Astrocyte (in vitro differentiated cells and primary cell): ENCODE data around the gene LIMK2. TPM values are rescaled to one million over a fixed set of nuclear protein-coding genes. Genes with fewer than 3 reads are reported as not detected.

ENCODE experiments used
- DNase-seq: peaks from one replicate; pipeline ENCODE4 v3.0.0-alpha.2; 2010; ENCODE audit warnings: low read depth
- FAIRE-seq: peaks from 2 replicates; lab custom pipeline; 2011; peaks lifted over from hg19 to GRCh38; lab: Jason Lieb, UNC
- H2AFZ ChIP-seq: 2 replicates; pipeline ENCODE4 v1.6.0; 2012; ENCODE audit warnings: low read depth, low read length, inconsistent platforms
- H3K27ac ChIP-seq: 2 replicates; pipeline ENCODE4 v1.5.1; 2011; ENCODE audit warnings: low read depth, low read length, inconsistent platforms
- H3K27me3 ChIP-seq: 2 replicates; pipeline ENCODE4 v1.6.0; 2011; ENCODE audit warnings: low read length, inconsistent platforms; ENCODE audit not compliant: insufficient read depth
- H3K36me3 ChIP-seq: 2 replicates; pipeline ENCODE4 v1.5.1; 2011; ENCODE audit warnings: low read length, inconsistent platforms; ENCODE audit not compliant: insufficient read depth
- H3K4me1 ChIP-seq: 2 replicates; pipeline ENCODE4 v1.5.1; 2011; ENCODE audit warnings: low read length, inconsistent platforms; ENCODE audit not compliant: insufficient read depth
- H3K4me2 ChIP-seq: 2 replicates; pipeline ENCODE4 v1.6.0; 2012; ENCODE audit warnings: low read length, inconsistent platforms
- H3K4me3 ChIP-seq: 2 replicates; pipeline ENCODE4 v1.5.1; 2011; ENCODE audit warnings: low read depth, mild to moderate bottlenecking, low read length, inconsistent platforms; ENCODE audit not compliant: insufficient read depth
- H3K79me2 ChIP-seq: 2 replicates; pipeline ENCODE4 v1.6.0; 2012; ENCODE audit warnings: mild to moderate bottlenecking, low read length, inconsistent platforms; ENCODE audit not compliant: insufficient read depth
- H3K9ac ChIP-seq: 2 replicates; pipeline ENCODE4 v1.6.0; 2012; ENCODE audit warnings: mild to moderate bottlenecking, low read length, inconsistent platforms
- H3K9me3 ChIP-seq: 2 replicates; pipeline ENCODE4 v1.5.1; 2012; ENCODE audit warnings: low read depth, mild to moderate bottlenecking, low read length, inconsistent platforms; ENCODE audit not compliant: insufficient read depth
- H4K20me1 ChIP-seq: 2 replicates; pipeline ENCODE4 v1.6.0; 2012; ENCODE audit warnings: low read length, inconsistent platforms; ENCODE audit not compliant: insufficient read depth
- H3K27ac Mint-ChIP-seq: one replicate; pipeline ENCODE4 v1.8.0; 2021; ENCODE audit warnings: mild to moderate bottlenecking, mixed read lengths; ENCODE audit not compliant: unreplicated experiment
- H3K27me3 Mint-ChIP-seq: one replicate; pipeline ENCODE4 v1.8.0; 2021; ENCODE audit warnings: low read depth, mixed read lengths; ENCODE audit not compliant: unreplicated experiment
- H3K36me3 Mint-ChIP-seq: one replicate; pipeline ENCODE4 v1.8.0; 2021; ENCODE audit warnings: low read depth, mixed read lengths; ENCODE audit not compliant: unreplicated experiment
- H3K4me1 Mint-ChIP-seq: one replicate; pipeline ENCODE4 v1.8.0; 2021; ENCODE audit warnings: low read depth, mixed read lengths; ENCODE audit not compliant: unreplicated experiment
- H3K4me3 Mint-ChIP-seq: one replicate; pipeline ENCODE4 v1.8.0; 2021; ENCODE audit warnings: mild to moderate bottlenecking, moderate library complexity, mixed read lengths; ENCODE audit not compliant: unreplicated experiment
- H3K9me3 Mint-ChIP-seq: one replicate; pipeline ENCODE4 v1.8.0; 2021; ENCODE audit warnings: mild to moderate bottlenecking, mixed read lengths; ENCODE audit not compliant: unreplicated experiment
- CTCF ChIP-seq: IDR thresholded peaks from 2 replicates; pipeline ENCODE4 v1.5.1; 2011; ENCODE audit warnings: low read depth, mild to moderate bottlenecking, inconsistent platforms, low read length, moderate library complexity; ENCODE audit not compliant: insufficient read depth
- EZH2 ChIP-seq: IDR thresholded peaks from 2 replicates; pipeline ENCODE4 v1.6.1; 2012; ENCODE audit warnings: mild to moderate bottlenecking, low read length, inconsistent platforms; ENCODE audit not compliant: insufficient read depth
- total RNA-seq: library from RNA; stranded (reverse); gene quantifications from 2 replicates; pipeline ENCODE4 v1.2.1, GENCODE V29; 2021

The LIMK2 gene
- total RNA-seq, 1 donor from 2014 or later: 128 TPM

DNA sequence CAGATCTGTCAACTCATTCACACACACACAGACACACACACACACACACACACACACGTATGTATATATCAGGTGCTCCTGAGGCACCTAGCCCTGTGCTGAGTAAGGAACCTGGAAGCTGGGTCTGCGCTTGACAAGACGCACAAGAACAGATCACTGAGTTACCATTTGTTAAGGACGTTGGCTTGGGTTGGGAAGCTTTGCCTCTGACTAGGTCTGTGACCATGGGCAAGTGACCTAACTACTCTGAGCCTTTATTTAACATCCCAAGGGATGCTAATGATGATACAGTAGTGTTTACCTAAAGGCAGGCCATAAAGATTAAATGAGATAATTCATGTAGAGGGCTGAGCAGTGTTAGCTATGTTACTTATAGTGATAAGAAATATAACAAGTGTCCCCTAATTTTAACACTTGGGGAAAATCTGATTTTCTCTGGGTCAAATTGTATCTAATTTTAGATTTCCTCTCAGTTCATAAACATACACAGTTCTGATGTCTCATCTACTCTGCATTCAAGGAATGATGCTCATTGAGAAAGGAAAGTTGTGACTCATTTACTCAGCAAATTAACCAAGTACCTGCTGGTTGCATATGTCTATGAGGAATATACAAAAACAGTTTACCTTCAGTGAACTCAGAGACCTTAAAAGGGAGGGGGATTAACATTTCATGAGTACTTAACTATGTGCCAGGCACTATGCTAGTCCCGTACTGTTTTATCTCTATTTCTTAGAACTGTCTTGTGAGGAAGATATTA lies 38.5 kb upstream of the LIMK2 start:
- H3K79me2 ChIP-seq: peaks cover 74% of the 10 kb centered on the region
- H3K27me3 ChIP-seq: no peaks in the 10 kb centered on the region
- peaks cover 20% of the 10 kb centered on the region for H4K20me1 ChIP-seq
- H3K4me1 Mint-ChIP-seq: peaks cover 32% of the 10 kb centered on the region
- no peaks in the 10 kb centered on the region for H3K27me3 Mint-ChIP-seq
- H3K4me3 ChIP-seq: peak overlapping the region; percentile 20
- no peak overlapping the region for H2AFZ ChIP-seq
- peak overlapping the region; percentile 93 for H3K27ac Mint-ChIP-seq
- no peaks in the 10 kb centered on the region for H3K9me3 Mint-ChIP-seq
- peak overlapping the region; percentile 80 for H3K4me2 ChIP-seq
- peaks cover 38% of the 10 kb centered on the region for H3K4me1 ChIP-seq
- H3K36me3 ChIP-seq: no peaks in the 10 kb centered on the region
- peak; percentile 92 for DNase-seq
- peak; percentile 92 for FAIRE-seq
- peak overlapping the region; percentile 37 for H3K4me3 Mint-ChIP-seq
- H3K9me3 ChIP-seq: no peaks in the 10 kb centered on the region
- peak overlapping the region; percentile 77 for H3K9ac ChIP-seq
- TF ChIP-seq CTCF (no peak), EZH2 (no peak)
- H3K36me3 Mint-ChIP-seq: peaks cover 11% of the 10 kb centered on the region
- peak overlapping the region; percentile 95 for H3K27ac ChIP-seq

DNA sequence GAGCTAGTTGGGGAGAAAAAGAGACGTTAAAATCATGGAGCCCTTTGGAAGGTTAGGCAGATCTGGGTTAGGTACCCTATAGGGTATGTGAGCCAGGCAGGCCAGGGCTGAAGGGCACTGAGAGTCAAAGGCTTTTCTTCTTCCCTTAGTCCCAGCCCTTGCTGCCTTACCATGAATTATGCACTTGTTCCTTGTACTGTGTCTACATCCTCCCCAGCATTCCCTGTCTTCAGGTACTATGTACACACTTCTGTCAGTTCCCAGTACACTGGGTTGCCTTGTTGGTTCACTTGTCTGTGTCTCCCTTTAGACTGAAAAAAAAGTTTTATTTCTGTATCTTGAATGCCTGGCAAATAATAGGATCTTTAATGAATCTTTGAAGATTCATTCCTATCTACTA lies 35.2 kb upstream of the LIMK2 start:
- Mint-ChIP-seq H3K9me3 (no peaks in the 10 kb centered on the region), H3K4me3 (no peak overlapping the region), H3K27me3 (no peaks in the 10 kb centered on the region), H3K27ac (peak overlapping the region; percentile 97), H3K4me1 (peaks cover 38% of the 10 kb centered on the region), H3K36me3 (peaks cover 13% of the 10 kb centered on the region)
- TF ChIP-seq EZH2 (no peak), CTCF (no peak)
- DNase-seq (no peak), FAIRE-seq (no peak)
- no peaks in the 10 kb centered on the region for H3K27me3 ChIP-seq
- H2AFZ ChIP-seq: no peak overlapping the region
- H3K79me2 ChIP-seq: peaks cover 66% of the 10 kb centered on the region
- H3K4me1 ChIP-seq: peaks cover 44% of the 10 kb centered on the region
- H4K20me1 ChIP-seq: peaks cover 16% of the 10 kb centered on the region
- peak overlapping the region; percentile 35 for H3K4me2 ChIP-seq
- H3K9ac ChIP-seq: peak overlapping the region; percentile 41
- H3K36me3 ChIP-seq: no peaks in the 10 kb centered on the region
- no peak overlapping the region for H3K4me3 ChIP-seq
- no peaks in the 10 kb centered on the region for H3K9me3 ChIP-seq
- H3K27ac ChIP-seq: peak overlapping the region; percentile 69
